Kidney epithelial cell (primary cell): Measurements from ENCODE around the gene UTY. TPM values are rescaled to one million over a fixed set of nuclear protein-coding genes. Genes with fewer than 3 reads are reported as not detected.

Experiments
- DNase-seq: peaks from one replicate; pipeline ENCODE4 v3.0.0-alpha.2; 2010; ENCODE audit warnings: low read depth
- H3K27me3 ChIP-seq: 2 replicates; pipeline ENCODE4 v1.6.0; 2011; ENCODE audit warnings: low read length; ENCODE audit not compliant: control insufficient read depth, insufficient read depth
- H3K36me3 ChIP-seq: 2 replicates; pipeline ENCODE4 v1.5.1; 2011; ENCODE audit warnings: low read length; ENCODE audit not compliant: control insufficient read depth, insufficient read depth
- H3K4me3 ChIP-seq: 2 replicates; pipeline ENCODE4 v1.5.1; 2011; ENCODE audit warnings: low read depth, mild to moderate bottlenecking, control low read depth, low read length
- CTCF ChIP-seq: IDR thresholded peaks from 2 replicates; pipeline ENCODE4 v1.5.1; 2011; ENCODE audit warnings: mild to moderate bottlenecking, moderate library complexity, low read length, control low read depth, inconsistent platforms; ENCODE audit not compliant: insufficient read depth, poor library complexity, severe bottlenecking
- total RNA-seq: library from RNA; depleted of rRNA; stranded (reverse); fragments of >200 nt; gene quantifications from 2 replicates; pipeline ENCODE4 v1.2.3, GENCODE V29; 2015

Gene UTY
- total RNA-seq, 1 donor from 2014 or later, result 9.8 TPM

GRCh38 chrY:13443146-13443545 lies 36.7 kb downstream of the UTY start:
- no peak for DNase-seq
- no peak overlapping the region for H3K4me3 ChIP-seq
- no peaks in the 10 kb centered on the region for H3K27me3 ChIP-seq
- TF ChIP-seq CTCF, result no peak
- H3K36me3 ChIP-seq, result no peaks in the 10 kb centered on the region

GRCh38 chrY:13440811-13441210 lies 39.0 kb downstream of the UTY start:
- no peak for DNase-seq
- Histone ChIP-seq H3K27me3 (no peaks in the 10 kb centered on the region), H3K36me3 (no peaks in the 10 kb centered on the region), H3K4me3 (no peak overlapping the region)
- no peak for TF ChIP-seq CTCF

GRCh38 chrY:13435968-13436937 lies 43.6 kb downstream of the UTY start:
- Histone ChIP-seq H3K27me3 (no peaks in the 10 kb centered on the region), H3K36me3 (no peaks in the 10 kb centered on the region), H3K4me3 (no peak overlapping the region)
- TF ChIP-seq CTCF, result no peak
- DNase-seq, result no peak

- DNase-seq, result no peak
- TF ChIP-seq CTCF, result no peak
- H3K27me3 ChIP-seq, result no peaks in the 10 kb centered on the region
- no peak overlapping the region for H3K4me3 ChIP-seq
- no peaks in the 10 kb centered on the region for H3K36me3 ChIP-seq
These were observed 44.4 kb downstream of the UTY start for GRCh38 chrY:13435206-13435967.

- Histone ChIP-seq H3K27me3 (no peaks in the 10 kb centered on the region), H3K36me3 (no peaks in the 10 kb centered on the region)
- TF ChIP-seq CTCF, result no peak
These were observed 47.4 kb downstream of the UTY start for GRCh38 chrY:13432293-13433025.

More at GRCh38 chrY:13432293-13433025, 47.4 kb downstream of the UTY start:
- no peak overlapping the region for H3K4me3 ChIP-seq
- no peak for DNase-seq
